HG03097 (cell line): ENCODE data around the gene WDR88.
"Not testable (repeated sequence)": the region's sequence is repeated elsewhere in the genome, so short reads cannot be mapped to it uniquely, and the experiment has no call there.

Experiments used
- ATAC-seq: cut with Tn5 transposase; IDR thresholded peaks from one replicate; pipeline ENCODE4 v1.9.1; 2021; ENCODE audit not compliant: unreplicated experiment, low FRiP score

WDR88 gene

GRCh38 chr19:33208904-33209849, 77.3 kb downstream of the WDR88 start:
- ATAC-seq = no peak

DNA sequence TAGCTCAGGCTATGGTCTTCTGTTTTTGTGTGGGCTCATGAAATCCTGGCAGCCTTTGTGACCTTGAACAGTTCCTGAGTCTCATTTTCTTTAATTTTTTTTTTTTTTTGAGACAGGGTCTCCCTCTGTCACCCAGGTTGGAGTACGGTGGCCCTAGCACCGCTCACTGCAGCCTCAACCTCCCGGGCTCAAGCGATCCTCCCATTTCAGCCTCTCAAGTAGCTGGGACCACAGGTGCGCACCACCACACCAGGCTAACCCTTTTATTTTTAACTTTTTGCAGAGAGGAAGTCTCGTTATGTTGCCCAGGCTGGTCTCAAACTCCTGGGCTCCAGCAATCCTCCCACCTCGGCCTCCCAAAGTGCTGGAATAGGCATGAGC, 77.9 kb downstream of the WDR88 start:
- not testable (repeated sequence) for ATAC-seq

DNA sequence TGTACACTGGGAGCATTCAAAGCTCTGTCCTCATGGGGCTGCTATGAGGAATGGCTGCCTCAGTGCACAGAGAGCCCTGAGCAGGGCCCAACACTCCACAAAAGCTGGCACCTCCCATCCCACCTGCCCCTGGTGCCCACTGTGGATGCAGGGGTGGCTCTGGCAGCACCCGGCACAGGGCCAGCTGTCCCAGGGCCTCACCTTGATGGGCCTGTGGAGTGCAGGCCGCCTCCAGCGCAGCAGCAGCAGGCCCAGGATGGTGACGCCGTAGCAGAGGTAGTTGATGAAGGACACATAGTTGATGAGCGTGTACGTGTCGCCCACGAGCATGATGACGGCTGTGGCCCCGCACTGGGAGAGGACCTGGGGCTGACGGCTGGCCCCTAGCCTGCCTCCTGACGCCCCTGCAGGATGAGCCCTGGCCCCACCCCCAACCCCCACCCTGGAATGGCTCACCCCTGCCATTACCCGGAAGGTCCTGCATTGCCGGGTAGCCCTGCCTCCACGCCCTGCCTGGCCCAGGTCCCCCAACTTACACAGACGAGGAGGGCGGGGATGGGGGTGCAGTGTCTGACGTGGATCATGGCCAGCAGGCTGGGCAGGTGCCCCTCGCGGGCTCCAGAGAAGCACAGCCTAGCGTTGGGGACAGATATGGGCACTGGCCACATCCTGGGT, 78.5 kb downstream of the WDR88 start:
- ATAC-seq = no peak

DNA sequence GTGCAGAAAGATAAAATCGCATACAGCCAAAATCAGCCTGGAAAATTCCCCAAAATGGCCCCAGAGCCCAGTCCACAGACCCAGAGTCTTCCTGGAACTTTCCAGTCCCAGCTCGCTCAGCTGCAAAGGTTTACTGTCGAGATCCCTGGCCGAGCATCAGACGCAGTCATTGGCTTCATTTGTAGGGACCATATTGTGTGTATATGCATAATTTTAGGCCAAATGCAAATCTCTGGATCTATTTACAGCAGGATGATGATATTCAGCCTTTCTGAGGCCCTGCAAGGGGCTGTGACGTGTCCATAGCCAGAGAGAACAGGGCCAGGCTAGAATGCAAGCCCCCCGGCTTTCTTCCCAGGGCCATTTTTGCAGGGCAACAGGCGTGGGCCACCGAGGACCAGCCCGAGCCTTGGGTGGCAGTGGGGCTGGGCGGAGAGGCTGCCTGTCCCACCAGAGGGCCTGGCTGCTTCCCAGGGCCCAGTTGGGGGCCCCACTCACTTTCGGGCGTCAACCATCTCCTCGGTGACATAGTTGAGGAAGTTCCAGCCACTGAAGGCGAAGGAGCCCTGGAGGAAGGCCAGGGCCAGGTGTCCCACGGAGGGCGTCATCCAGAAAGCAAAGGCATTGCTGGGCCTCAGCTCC, 80.0 kb downstream of the WDR88 start:
- ATAC-seq = no peak

DNA sequence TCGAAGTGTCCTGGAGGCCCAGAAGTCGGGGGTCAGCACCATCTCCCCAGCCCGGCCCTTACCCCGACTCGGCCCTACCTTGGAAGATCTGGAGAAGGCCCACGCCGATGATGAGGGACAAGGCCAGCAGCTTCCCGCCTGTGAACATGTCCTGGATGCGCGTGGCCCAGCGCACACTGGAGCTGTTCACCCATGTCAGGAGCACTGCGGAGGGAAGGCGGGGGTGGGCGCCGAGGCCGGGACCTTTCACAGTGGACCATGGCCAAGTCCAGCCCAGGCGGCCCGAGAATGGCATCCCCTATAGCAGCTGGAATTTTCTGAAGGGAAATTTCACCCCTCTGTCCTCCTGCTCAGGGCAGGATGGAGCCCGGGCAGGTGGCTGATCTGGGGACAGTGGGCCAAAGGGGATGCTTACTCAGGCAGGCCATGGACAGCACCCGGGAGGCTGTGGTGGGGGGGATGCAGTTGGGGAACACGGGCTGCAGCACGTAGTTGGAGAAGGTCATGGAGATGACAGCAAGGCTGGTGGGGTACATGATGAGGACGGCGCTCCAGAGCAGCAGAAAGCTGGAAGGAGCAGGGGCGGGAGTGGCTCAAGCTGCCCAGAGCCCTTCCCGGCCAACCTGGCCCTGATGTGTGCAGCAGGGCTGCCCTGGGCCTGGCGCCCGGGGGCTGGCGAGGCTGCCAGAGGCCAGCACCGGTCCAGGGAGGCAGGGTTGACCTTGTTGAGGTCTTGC, 80.7 kb downstream of the WDR88 start:
- ATAC-seq = no peak

- ATAC-seq = no peak
These were observed 82.7 kb downstream of the WDR88 start for GRCh38 chr19:33214596-33214995.

DNA sequence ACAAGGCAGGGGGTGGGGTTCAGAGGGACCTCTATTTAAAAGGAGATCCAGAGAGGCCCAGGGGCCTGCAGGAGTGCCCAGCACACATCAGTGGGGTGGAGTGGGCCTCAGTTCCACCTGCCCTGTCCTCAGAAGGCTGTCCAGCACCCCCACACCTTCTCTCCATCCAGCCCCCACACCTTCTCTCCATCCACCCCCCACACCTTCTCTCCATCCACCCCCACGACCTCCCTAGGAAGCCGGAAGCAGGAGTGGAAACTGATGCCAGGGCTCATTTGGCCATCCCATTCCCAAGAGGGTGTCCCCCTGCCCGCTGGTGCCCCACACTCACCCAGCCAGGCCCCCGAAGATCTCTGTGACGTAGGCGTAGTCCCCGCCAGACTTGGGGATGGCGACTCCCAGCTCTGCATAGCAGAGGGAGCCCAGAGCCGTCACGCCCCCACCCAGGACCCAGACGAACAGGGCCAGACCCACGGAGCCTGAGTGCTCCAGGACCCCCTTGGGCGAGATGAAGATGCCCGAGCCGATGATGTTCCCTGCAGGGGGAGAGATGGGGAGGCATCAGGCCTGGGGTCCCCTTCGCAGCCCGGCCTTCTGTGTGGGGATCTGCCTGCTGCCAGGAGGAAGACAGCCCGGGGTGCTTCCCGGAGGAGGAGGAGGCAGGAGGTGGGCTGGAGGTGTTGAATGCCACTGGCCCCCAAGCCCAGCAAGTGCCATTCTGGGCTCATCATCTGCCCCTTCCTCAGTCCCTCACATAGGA, 83.7 kb downstream of the WDR88 start:
- ATAC-seq = no peak

- ATAC-seq = no peak
These were observed 84.4 kb downstream of the WDR88 start for GRCh38 chr19:33216198-33216830.

DNA sequence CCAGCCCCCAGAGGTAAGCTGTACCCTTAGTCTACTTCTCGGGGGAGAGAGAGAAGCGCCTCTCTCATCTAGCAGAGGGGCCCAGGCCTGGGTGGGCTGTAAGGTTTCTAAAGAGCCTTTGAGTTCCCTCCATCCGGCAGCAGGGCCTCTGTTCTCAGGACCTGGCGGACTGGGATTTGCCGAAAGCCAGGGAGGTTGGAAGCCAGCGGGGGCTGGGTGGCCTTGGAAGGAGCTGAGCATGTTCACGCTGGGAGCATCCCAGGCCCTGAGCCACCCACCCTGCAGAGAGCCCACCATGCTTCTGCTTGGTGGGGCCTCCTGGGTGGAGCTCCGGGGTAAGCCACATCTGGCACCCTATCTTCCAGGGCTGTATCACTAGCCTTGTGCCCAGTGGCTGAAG, 86.0 kb downstream of the WDR88 start:
- ATAC-seq = no peak

DNA sequence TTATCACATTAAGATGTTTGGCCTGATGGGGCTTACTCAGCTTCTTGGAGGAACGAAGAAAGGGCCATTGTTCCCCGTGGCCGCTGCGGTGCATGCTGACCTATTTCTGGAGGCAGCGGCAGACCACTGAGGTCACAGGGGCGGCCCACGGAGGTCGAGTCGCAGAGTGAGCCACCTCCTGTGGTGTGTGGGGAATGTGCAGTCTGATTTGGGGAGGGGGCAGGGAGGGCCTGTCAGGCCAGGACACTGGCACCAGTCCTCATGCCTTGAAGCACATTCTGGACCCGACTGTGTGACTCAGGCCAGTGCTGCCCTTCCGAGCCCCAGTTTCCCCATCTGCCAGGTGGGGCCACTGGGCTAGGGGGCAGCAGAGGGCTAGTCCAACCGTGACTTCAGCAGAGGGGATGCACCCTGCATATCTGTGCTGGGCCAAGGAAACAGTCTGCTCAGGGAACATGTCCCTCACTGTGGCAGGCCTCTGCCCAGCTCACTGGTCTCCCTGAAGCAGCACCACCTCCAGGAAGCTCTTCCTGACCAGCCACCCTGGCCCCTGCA, 87.4 kb downstream of the WDR88 start:
- ATAC-seq = no peak

- no peak for ATAC-seq
These were observed 88.2 kb downstream of the WDR88 start for GRCh38 chr19:33220115-33220514.

DNA sequence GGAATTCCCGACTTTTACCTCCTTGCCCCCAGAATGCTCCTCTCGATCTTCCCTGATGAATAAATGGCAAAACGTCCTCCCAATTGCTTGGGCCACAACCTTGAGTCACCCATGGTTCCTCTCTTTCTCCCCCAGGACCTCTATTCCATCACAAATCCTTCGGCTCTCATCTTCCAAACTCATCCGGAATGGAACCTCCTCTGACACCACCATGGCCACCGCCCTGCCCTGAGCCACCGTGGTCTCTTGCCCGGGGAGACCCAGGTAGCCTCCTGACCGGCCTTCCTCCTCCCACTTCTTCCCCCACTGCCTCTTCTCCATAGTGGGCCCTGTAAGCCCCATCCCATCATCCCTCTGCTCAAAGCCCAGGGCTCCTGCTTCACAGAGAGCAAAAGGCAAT, 88.8 kb downstream of the WDR88 start:
- ATAC-seq = no peak

DNA sequence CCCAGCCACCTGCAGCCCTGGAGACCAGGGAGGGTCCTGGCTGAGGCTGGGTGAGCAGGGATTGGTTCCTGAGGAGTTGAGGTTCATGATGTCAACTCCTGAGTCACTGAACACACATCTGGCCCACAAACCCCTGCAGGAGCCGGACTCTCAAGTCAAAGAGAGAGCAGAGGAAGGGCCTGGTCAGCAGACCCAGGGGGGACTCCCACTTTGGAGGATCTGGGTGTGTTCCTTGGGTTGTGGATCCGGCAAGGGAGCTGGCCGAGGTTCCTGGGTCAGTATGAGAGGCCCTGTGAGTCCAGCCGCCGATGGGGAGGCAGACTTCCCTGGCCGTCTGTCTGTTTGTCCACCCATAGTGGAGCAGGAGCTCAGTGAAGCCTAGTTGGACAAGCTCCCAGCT, 89.7 kb downstream of the WDR88 start:
- ATAC-seq = no peak

GRCh38 chr19:33222255-33222654, 90.3 kb downstream of the WDR88 start:
- ATAC-seq = not testable (repeated sequence)

- ATAC-seq = no peak
These were observed 93.0 kb downstream of the WDR88 start for GRCh38 chr19:33224694-33225457.
